Endothelial cell of umbilical vein (primary cell): Measurements from ENCODE around the gene SCN1B. TPM values are rescaled to one million over a fixed set of nuclear protein-coding genes. Genes with fewer than 3 reads are reported as not detected.

Source experiments
- BruUV-seq: library from RNA; stranded (reverse); fragments of 400-500 nt; replicated peaks from 2 replicates; lab custom pipeline; 2021; lab: Mats Ljungman, UMichigan
- CTCF ChIA-PET: fragments of 300-600, 350-600 bp; sonication (Branson Sonifier 250); formaldehyde crosslinking; loops from one replicate; lab custom pipeline; 2021; ENCODE audit warnings: antibody characterized with exemption, inconsistent platforms; lab: Charles Lee
- POLR2A ChIA-PET: fragments of 300-600, 350-600 bp; sonication (Branson Sonifier 250); formaldehyde crosslinking; loops from one replicate; lab custom pipeline; 2021; ENCODE audit warnings: antibody characterized with exemption, inconsistent platforms; lab: Charles Lee
- DNase-seq: peaks from one replicate; pipeline ENCODE4 v3.0.0-alpha.2; 2011; ENCODE audit warnings: low read depth, low spot score
- FAIRE-seq: peaks from 2 replicates; lab custom pipeline; 2011; peaks lifted over from hg19 to GRCh38; lab: Jason Lieb, UNC
- H2AFZ ChIP-seq: 2 replicates; pipeline ENCODE4 v1.6.0; 2012; ENCODE audit warnings: low read depth, low read length, control low read depth, inconsistent platforms
- H3K27ac ChIP-seq: 2 replicates; pipeline ENCODE4 v1.5.1; 2011; ENCODE audit warnings: low read depth, mild to moderate bottlenecking, control low read depth, low read length, moderate library complexity; ENCODE audit not compliant: insufficient read depth
- H3K27me3 ChIP-seq, 2 experiments: 2 replicates each; pipeline versions ENCODE4 v1.6.0 to v1.6.1; 2011; ENCODE audit warnings: low read length in 2 of 2, mixed read lengths in 1 of 2; ENCODE audit not compliant: control insufficient read depth in 2 of 2, insufficient read depth in 2 of 2
- H3K36me3 ChIP-seq, 2 experiments: 2 replicates in 1 of 2; 3 replicates in 1 of 2; pipeline ENCODE4 v1.5.1; 2011; ENCODE audit warnings: low read length in 2 of 2, mild to moderate bottlenecking in 1 of 2, moderate library complexity in 1 of 2; ENCODE audit not compliant: control insufficient read depth in 2 of 2, insufficient read depth in 2 of 2; ENCODE audit errors: extremely low read depth in 1 of 2
- H3K4me1 ChIP-seq: 3 replicates; pipeline ENCODE4 v1.5.1; 2011; ENCODE audit warnings: mild to moderate bottlenecking, low read length; ENCODE audit not compliant: control insufficient read depth, insufficient read depth; ENCODE audit errors: extremely low read depth
- H3K4me2 ChIP-seq: 2 replicates; pipeline ENCODE4 v1.6.1; 2011; ENCODE audit warnings: low read length, control low read depth, mixed read lengths; ENCODE audit not compliant: insufficient read depth
- H3K4me3 ChIP-seq, 3 experiments: fragments of 200-600 bp in 1 of 3; sonication (generic), shearing (Covaris generic) in 1 of 3; replicated peaks in 1 of 3; 2 replicates each; pipeline ENCODE4 v1.5.1; 2011 to 2016; ENCODE audit warnings: control low read depth in 3 of 3, low read length in 3 of 3, mild to moderate bottlenecking in 2 of 3, inconsistent platforms in 1 of 3, low read depth in 1 of 3, moderate library complexity in 1 of 3; ENCODE audit not compliant: insufficient read depth in 1 of 3
- H3K79me2 ChIP-seq: 2 replicates; pipeline ENCODE4 v1.6.0; 2012; ENCODE audit warnings: low read length, inconsistent platforms; ENCODE audit not compliant: control insufficient read depth, insufficient read depth
- H3K9ac ChIP-seq: replicated peaks from 2 replicates; pipeline ENCODE3; 2011; ENCODE audit warnings: low read length, control low read depth; ENCODE audit not compliant: insufficient read depth; ENCODE audit errors: extremely low read depth
- H3K9me1 ChIP-seq: replicated peaks from 3 replicates; pipeline ENCODE4 v1.6.0; 2011; ENCODE audit warnings: mild to moderate bottlenecking, low read length; ENCODE audit not compliant: control insufficient read depth, insufficient read depth; ENCODE audit errors: extremely low read depth
- H3K9me3 ChIP-seq: replicated peaks from 2 replicates; pipeline ENCODE4 v1.5.1; 2012; ENCODE audit warnings: low read length, inconsistent platforms; ENCODE audit not compliant: control insufficient read depth, insufficient read depth
- H4K20me1 ChIP-seq: replicated peaks from 2 replicates; pipeline ENCODE3; 2011; ENCODE audit warnings: mild to moderate bottlenecking, low read length; ENCODE audit not compliant: control insufficient read depth, insufficient read depth; ENCODE audit errors: extremely low read depth
- CTCF ChIP-seq, 2 donors: IDR thresholded peaks; 1 replicate in 1 of 2; 2 replicates in 1 of 2; pipeline ENCODE4 v1.5.1; 2011; ENCODE audit warnings: low read length in 2 of 2, mild to moderate bottlenecking in 2 of 2, moderate library complexity in 2 of 2, control low read depth in 1 of 2, inconsistent platforms in 1 of 2, low read depth in 1 of 2; ENCODE audit not compliant: insufficient read depth in 1 of 2; ENCODE audit errors: extremely low read depth in 1 of 2
- EZH2 ChIP-seq: IDR thresholded peaks from 2 replicates; pipeline ENCODE4 v1.6.1; 2012; ENCODE audit warnings: borderline replicate concordance, low read depth, mild to moderate bottlenecking, moderate library complexity, low read length, inconsistent platforms; ENCODE audit not compliant: severe bottlenecking
- FOS ChIP-seq: IDR thresholded peaks from 2 replicates; pipeline ENCODE4 v1.6.1; 2011; ENCODE audit warnings: mild to moderate bottlenecking, low read length, moderate library complexity, borderline replicate concordance; ENCODE audit not compliant: insufficient read depth
- GATA2 ChIP-seq: IDR thresholded peaks from 2 replicates; pipeline ENCODE4 v1.7.0; 2011; ENCODE audit warnings: low read depth, mild to moderate bottlenecking, moderate library complexity, mixed read lengths, low read length; ENCODE audit not compliant: insufficient read length, insufficient read depth
- JUN ChIP-seq: IDR thresholded peaks from 2 replicates; pipeline ENCODE4 v1.6.1; 2011; ENCODE audit warnings: borderline replicate concordance, low read depth; ENCODE audit not compliant: insufficient read length, insufficient read depth
- MAX ChIP-seq: IDR thresholded peaks from 2 replicates; pipeline ENCODE4 v1.6.1; 2011; ENCODE audit not compliant: insufficient read depth, insufficient read length
- MYC ChIP-seq: IDR thresholded peaks from one replicate; pipeline ENCODE4 v1.6.1; 2011; ENCODE audit warnings: mild to moderate bottlenecking, low read depth, low read length
- POLR2A ChIP-seq: IDR thresholded peaks from 2 replicates; pipeline ENCODE4 v1.6.1; 2012; ENCODE audit warnings: low read depth, mild to moderate bottlenecking, control low read depth, low read length
- POLR2AphosphoS5 ChIP-seq: IDR thresholded peaks from 2 replicates; pipeline ENCODE4 v1.6.1; 2012; ENCODE audit warnings: low read depth, mild to moderate bottlenecking, control low read depth, low read length, moderate library complexity; ENCODE audit not compliant: insufficient read depth
- dilution Hi-C: fragments of 300-500 bp; cut with MboI; formaldehyde crosslinking; loops from one replicate; pipeline ENCODE4 v1.15.0; 2019; ENCODE audit warnings: low sequenced_read_pairs; ENCODE audit not compliant: extremely low pct_ligation_motif_present
- intact Hi-C: fragments of 100-400 bp; cut with micrococcal nuclease; formaldehyde crosslinking; loops from one replicate; pipeline ENCODE4 v1.10.0; 2022
- polyA plus RNA-seq, 4 experiments: library from polyadenylated mRNA; depleted of rRNA in 3 of 4; stranded (reverse) in 3 of 4; unstranded in 1 of 4; fragments of >200 nt; gene quantifications; 2 replicates each; pipeline versions ENCODE4 v1.2.1 to v1.2.3, GENCODE V29; 2011 to 2012; ENCODE audit warnings: missing spikeins in 1 of 4
- total RNA-seq: library from RNA; stranded (reverse); gene quantifications from 2 replicates; pipeline ENCODE4 v1.2.3, GENCODE V29; 2021

The SCN1B gene
- total and polyA plus RNA-seq, 2 donors (not counting 3 experiments of a cell fraction or from before 2014, with no cell fraction given) = 11.2 to 14.2 TPM

GRCh38 chr19:35021016-35021415 is 9.3 kb upstream of the SCN1B start:
- H3K27ac ChIP-seq = no peak overlapping the region
- BruUV-seq = no TSS peak
- DNase-seq = no peak
- no peaks in the 10 kb centered on the region for H3K9me1 ChIP-seq
- ChIA-PET CTCF (no interaction called here), POLR2A (no interaction called here)
- H3K27me3 ChIP-seq = no peaks in the 10 kb centered on the region
- H3K79me2 ChIP-seq = no peaks in the 10 kb centered on the region
- no peak overlapping the region for H3K9ac ChIP-seq
- TF ChIP-seq CTCF (IDR thresholded peaks at IDR 0.05; ENCODE audit: extremely low read depth in 1 of 2, insufficient read depth in 1 of 2, low read depth in 1 of 2, low read length in 2 of 2) (no peak), POLR2A (no peak), GATA2 (no peak), EZH2 (no peak), POLR2AphosphoS5 (no peak), MYC (no peak), FOS (no peak), JUN (no peak), MAX (no peak)
- intact Hi-C loops = no loop called here
- no peaks in the 10 kb centered on the region for H3K4me1 ChIP-seq
- H3K4me2 ChIP-seq = no peak overlapping the region
- no peaks in the 10 kb centered on the region for H4K20me1 ChIP-seq
- dilution Hi-C loops = no loop called here
- no peak overlapping the region for H3K4me3 ChIP-seq
- no peaks in the 10 kb centered on the region for H3K9me3 ChIP-seq
- H3K36me3 ChIP-seq = peaks cover 10 to 71% of the 10 kb centered on the region in 2 experiments
- H2AFZ ChIP-seq = no peak overlapping the region
- no peak for FAIRE-seq
